Cardiac fibroblast (primary cell): ENCODE results near the gene NR6A1.

Source experiments
- DNase-seq, 2 donors: peaks; one replicate each; pipeline versions ENCODE4 v3.0.0 to v3.0.0-alpha.2; 2010; ENCODE audit warnings: low read depth in 2 of 2
- H3K4me3 ChIP-seq, 2 donors: replicated peaks in 1 of 2; 1 replicate in 1 of 2; 2 replicates in 1 of 2; pipeline ENCODE4 v1.5.1; 2011; ENCODE audit warnings: low read depth in 2 of 2, low read length in 2 of 2, mild to moderate bottlenecking in 2 of 2, moderate library complexity in 1 of 2
- CTCF ChIP-seq: IDR thresholded peaks from one replicate; pipeline ENCODE4 v1.5.1; 2011; ENCODE audit warnings: low read depth, mild to moderate bottlenecking, low read length, inconsistent platforms

NR6A1 gene

GRCh38 chr9:124769549-124770358, 1.4 kb downstream of the NR6A1 start:
- TF ChIP-seq CTCF: no peak
- DNase-seq: no peak
- peak overlapping the region; percentile 71 to 72 for H3K4me3 ChIP-seq

GRCh38 chr9:124768750-124769548, 2.2 kb downstream of the NR6A1 start:
- no peak for TF ChIP-seq CTCF
- H3K4me3 ChIP-seq: no peak overlapping the region
- DNase-seq: no peak

DNA sequence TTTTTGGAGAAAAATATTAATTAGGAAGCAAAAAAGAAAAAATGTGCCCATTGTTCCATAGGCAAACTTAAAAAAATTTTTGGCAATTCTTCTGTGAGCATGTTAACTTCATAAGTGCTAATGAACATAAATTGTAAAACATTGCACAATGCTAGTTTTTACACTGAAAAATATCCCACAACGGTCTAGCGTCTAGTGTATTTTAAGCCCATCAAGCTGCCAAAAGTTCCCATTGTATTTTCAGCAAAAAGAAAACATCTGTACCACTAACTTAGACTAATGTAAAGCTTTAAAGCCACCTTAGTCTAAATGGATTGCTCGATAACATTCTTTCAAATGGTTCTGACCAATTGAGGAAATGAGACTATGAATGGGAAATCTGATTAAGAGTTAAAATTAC, 2.8 kb downstream of the NR6A1 start:
- no peak overlapping the region for H3K4me3 ChIP-seq
- TF ChIP-seq CTCF: no peak
- DNase-seq: no peak

- no peak for DNase-seq
- no peak overlapping the region for H3K4me3 ChIP-seq
- TF ChIP-seq CTCF: no peak
These were observed 3.3 kb downstream of the NR6A1 start for GRCh38 chr9:124767821-124768220.

DNA sequence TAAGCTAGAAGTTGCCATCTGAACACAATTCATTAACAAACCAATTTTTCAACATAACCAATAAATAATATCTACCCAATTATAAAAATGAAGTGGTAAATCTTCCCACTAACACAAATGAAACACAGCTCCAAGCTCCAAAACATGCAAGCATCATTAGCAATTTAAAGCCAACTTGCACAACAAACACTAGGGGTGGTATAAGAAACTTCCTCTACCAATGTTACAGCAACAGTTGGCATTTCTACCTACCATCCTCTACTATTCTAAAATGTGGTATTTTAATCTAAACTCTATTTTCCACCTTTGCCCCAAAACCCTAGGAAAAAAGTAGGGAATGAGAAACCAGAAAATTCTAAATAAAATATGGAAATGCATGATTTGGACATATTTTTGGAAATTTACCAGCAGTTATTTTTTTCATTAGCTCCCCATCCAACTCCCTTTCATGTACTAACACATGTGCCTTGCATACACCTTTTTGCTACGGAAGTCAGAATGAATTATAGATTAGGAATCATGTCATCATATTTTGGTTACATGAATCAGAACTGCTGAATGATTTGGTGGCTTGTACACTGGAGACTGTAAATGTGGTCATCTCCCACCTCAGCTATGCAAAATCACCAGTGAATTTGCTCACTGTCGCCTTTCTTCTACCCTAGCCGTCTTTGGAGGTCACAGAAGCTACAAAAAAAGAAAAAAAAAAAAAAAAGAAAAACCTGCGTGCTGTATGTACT, 4.1 kb downstream of the NR6A1 start:
- peak; percentile 18 for TF ChIP-seq CTCF
- no peak overlapping the region for H3K4me3 ChIP-seq
- DNase-seq: no peak

DNA sequence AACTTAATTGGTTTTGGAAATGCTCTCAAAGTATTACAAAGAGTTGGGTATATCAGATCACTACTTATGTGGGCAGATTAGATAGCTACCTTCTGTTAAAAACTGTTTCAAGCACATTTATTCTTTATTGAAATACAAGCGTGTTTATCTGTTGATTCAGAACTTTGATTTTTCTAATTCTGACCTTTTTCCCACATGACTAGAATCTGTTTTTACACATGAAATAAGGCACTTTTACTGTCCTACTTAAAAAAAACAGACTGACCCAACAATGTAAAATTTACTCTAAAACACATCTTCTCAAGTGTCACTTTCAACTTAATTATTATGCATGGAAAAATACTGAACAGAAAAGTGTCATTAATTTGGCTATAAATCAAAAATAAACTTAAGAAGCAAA, 4.8 kb downstream of the NR6A1 start:
- H3K4me3 ChIP-seq: no peak overlapping the region
- no peak for DNase-seq
- TF ChIP-seq CTCF: no peak
